Sigmoid colon (tissue), 4 donors: ENCODE results near the gene TRMT112.

Experiments used
- CTCF ChIP-seq, 4 experiments: fragments of 450-650 bp in 3 of 4; fragments of 200-600 bp in 1 of 4; IDR thresholded peaks; one replicate each; pipeline ENCODE4 v1.5.1; 2016 to 2019; ENCODE audit warnings: antibody characterized with exemption in 4 of 4, mild to moderate bottlenecking in 3 of 4, moderate library complexity in 2 of 4
- POLR2A ChIP-seq, 2 donors: fragments of 450-650 bp; IDR thresholded peaks; one replicate each; pipeline ENCODE4 v1.6.1; 2016; ENCODE audit warnings: antibody characterized with exemption in 2 of 2, mild to moderate bottlenecking in 2 of 2, moderate library complexity in 2 of 2
- POLR2AphosphoS5 ChIP-seq, 4 donors: sonication (generic); formaldehyde crosslinking; IDR thresholded peaks; one replicate each; pipeline ENCODE4 v1.6.1; 2017; ENCODE audit warnings: antibody characterized with exemption in 4 of 4

- TF ChIP-seq CTCF (IDR thresholded peaks at IDR 0.05) (no peak), POLR2A (IDR thresholded peaks at IDR 0.05) (no peak), POLR2AphosphoS5 (IDR thresholded peaks at IDR 0.05) (no peak)
Measured at GRCh38 chr11:64313491-64314145, 3.7 kb downstream of the TRMT112 start.
